ENCODE measurements around the gene CBX5.
"Not testable (repeated sequence)": the region's sequence is repeated elsewhere in the genome, so short reads cannot be mapped to it uniquely, and the experiment has no call there.

The CBX5 gene

GRCh38 chr12:54265364-54265812 lies 14.5 kb downstream of the CBX5 start:
- no peak for DNase-seq

- no peak for DNase-seq
These were observed 17.5 kb downstream of the CBX5 start for GRCh38 chr12:54262403-54262925.

GRCh38 chr12:54261815-54262402 lies 18.0 kb downstream of the CBX5 start:
- no peak for DNase-seq

- DNase-seq: peak in 2 of 5 experiments; percentile 8 to 10
These were observed 20.5 kb downstream of the CBX5 start for GRCh38 chr12:54259194-54260011.

GRCh38 chr12:54258201-54258681 lies 21.7 kb downstream of the CBX5 start:
- no peak for DNase-seq

GRCh38 chr12:54257332-54257731 lies 22.6 kb downstream of the CBX5 start:
- DNase-seq: no peak

- DNase-seq: no peak
These were observed 26.7 kb downstream of the CBX5 start for GRCh38 chr12:54253240-54253639.

- DNase-seq: peak in 2 of 5 experiments; percentile 19 to 52
These were observed 28.1 kb downstream of the CBX5 start for GRCh38 chr12:54251667-54252284.

GRCh38 chr12:54249489-54249888 lies 30.4 kb downstream of the CBX5 start:
- DNase-seq: no peak

- DNase-seq: no peak
These were observed 33.8 kb downstream of the CBX5 start for GRCh38 chr12:54246011-54246641.

GRCh38 chr12:54240971-54241588 lies 38.8 kb downstream of the CBX5 start:
- peak in 1 of 5 experiments; percentile 22 for DNase-seq

- no peak for DNase-seq
These were observed 39.8 kb downstream of the CBX5 start for GRCh38 chr12:54240129-54240528.

GRCh38 chr12:54239620-54240019 lies 40.3 kb downstream of the CBX5 start:
- no peak for DNase-seq

- DNase-seq: no peak
These were observed 41.4 kb downstream of the CBX5 start for GRCh38 chr12:54238531-54238930.

GRCh38 chr12:54232790-54233189 lies 47.1 kb downstream of the CBX5 start:
- DNase-seq: no peak

GRCh38 chr12:54231269-54231668 lies 48.7 kb downstream of the CBX5 start:
- DNase-seq: not testable (repeated sequence)

GRCh38 chr12:54230555-54230954 lies 49.4 kb downstream of the CBX5 start:
- no peak for DNase-seq

GRCh38 chr12:54229624-54230212 lies 50.2 kb downstream of the CBX5 start:
- no peak for DNase-seq

- DNase-seq: no peak
These were observed 51.5 kb downstream of the CBX5 start for GRCh38 chr12:54228471-54228870.

GRCh38 chr12:54227927-54228326 lies 52.0 kb downstream of the CBX5 start:
- DNase-seq: not testable (repeated sequence)

GRCh38 chr12:54227376-54227775 lies 52.5 kb downstream of the CBX5 start:
- DNase-seq: no peak

- no peak for DNase-seq
These were observed 54.3 kb downstream of the CBX5 start for GRCh38 chr12:54225666-54226065.

Data from T-helper 2 cell (primary cell).